ENCODE data around the gene CORIN. TPM values are rescaled to one million over a fixed set of nuclear protein-coding genes. Genes with fewer than 3 reads are reported as not detected.
A peak's percentile ranks its signal among the peaks of the same experiment; 100 is the strongest.

CORIN gene
- total RNA-seq, 1 experiment from 2014 or later = not detected

- Histone ChIP-seq H3K9me3 (ENCODE audit: low read depth, low read length, poor library complexity, severe bottlenecking) (no peaks in the 10 kb centered on the region), H3K4me3 (ENCODE audit: low read depth, low read length, poor library complexity, severe bottlenecking) (no peak overlapping the region), H3K4me1 (ENCODE audit: insufficient read depth, low read length, poor library complexity, severe bottlenecking) (no peaks in the 10 kb centered on the region), H3K36me3 (ENCODE audit: insufficient read depth, low read length, poor library complexity, severe bottlenecking) (no peaks in the 10 kb centered on the region), H3K27ac (ENCODE audit: low read depth, low read length, poor library complexity, severe bottlenecking) (no peak overlapping the region), H3K27me3 (replicated peaks; ENCODE audit: insufficient read depth, low read depth, low read length, poor library complexity) (no peaks in the 10 kb centered on the region)
- TF ChIP-seq EZH2 (IDR thresholded peaks at IDR 0.05; ENCODE audit: borderline replicate concordance, low read depth, low read length, poor library complexity, severe bottlenecking) (no peak), CTCF (conservative IDR thresholded peaks at IDR 0.05; ENCODE audit: low read depth, low read length) (no peak)
- intact Hi-C loops (cut with micrococcal nuclease; ENCODE audit: unreplicated experiment) = no loop called here
- no peak for DNase-seq (ENCODE audit: low spot score)
- ChIA-PET POLR2A (ENCODE audit: low non-redundant PET) (no interaction called here), CTCF (no interaction called here)
- BruUV-seq (replicated peaks) = no TSS peak
Measured at GRCh38 chr4:47856713-47857112, 18.8 kb upstream of the CORIN start.

- intact Hi-C loops (cut with micrococcal nuclease; ENCODE audit: unreplicated experiment) = no loop called here
- no peak overlapping the region for H3K4me3 ChIP-seq (ENCODE audit: low read depth, low read length, poor library complexity, severe bottlenecking)
- H3K9me3 ChIP-seq (ENCODE audit: low read depth, low read length, poor library complexity, severe bottlenecking) = no peaks in the 10 kb centered on the region
- no peaks in the 10 kb centered on the region for H3K36me3 ChIP-seq (ENCODE audit: insufficient read depth, low read length, poor library complexity, severe bottlenecking)
- H3K27me3 ChIP-seq (replicated peaks; ENCODE audit: insufficient read depth, low read depth, low read length, poor library complexity) = no peaks in the 10 kb centered on the region
- POLR2A ChIA-PET (ENCODE audit: low non-redundant PET) = no interaction called here
- no peak overlapping the region for H3K27ac ChIP-seq (ENCODE audit: low read depth, low read length, poor library complexity, severe bottlenecking)
- no peaks in the 10 kb centered on the region for H3K4me1 ChIP-seq (ENCODE audit: insufficient read depth, low read length, poor library complexity, severe bottlenecking)
- TF ChIP-seq EZH2 (IDR thresholded peaks at IDR 0.05; ENCODE audit: borderline replicate concordance, low read depth, low read length, poor library complexity, severe bottlenecking) (no peak), CTCF (conservative IDR thresholded peaks at IDR 0.05; ENCODE audit: low read depth, low read length) (no peak)
- CTCF ChIA-PET = no interaction called here
- no peak for DNase-seq (ENCODE audit: low spot score)
- BruUV-seq (replicated peaks) = no TSS peak
Measured at GRCh38 chr4:47855350-47855749, 17.5 kb upstream of the CORIN start.

GRCh38 chr4:47852136-47852535 is 14.3 kb upstream of the CORIN start:
- H3K27ac ChIP-seq (ENCODE audit: low read depth, low read length, poor library complexity, severe bottlenecking) = no peak overlapping the region
- H3K4me3 ChIP-seq (ENCODE audit: low read depth, low read length, poor library complexity, severe bottlenecking) = no peak overlapping the region
- TF ChIP-seq CTCF (conservative IDR thresholded peaks at IDR 0.05; ENCODE audit: low read depth, low read length) (no peak), EZH2 (IDR thresholded peaks at IDR 0.05; ENCODE audit: borderline replicate concordance, low read depth, low read length, poor library complexity, severe bottlenecking) (no peak)
- DNase-seq (ENCODE audit: low spot score) = peak; percentile 28
- BruUV-seq (replicated peaks) = no TSS peak
- no peaks in the 10 kb centered on the region for H3K4me1 ChIP-seq (ENCODE audit: insufficient read depth, low read length, poor library complexity, severe bottlenecking)
- H3K9me3 ChIP-seq (ENCODE audit: low read depth, low read length, poor library complexity, severe bottlenecking) = no peaks in the 10 kb centered on the region
- H3K36me3 ChIP-seq (ENCODE audit: insufficient read depth, low read length, poor library complexity, severe bottlenecking) = no peaks in the 10 kb centered on the region
- intact Hi-C loops (cut with micrococcal nuclease; ENCODE audit: unreplicated experiment) = no loop called here
- ChIA-PET CTCF (no interaction called here), POLR2A (ENCODE audit: low non-redundant PET) (interaction anchor here (0.6 kb wide), 1 partner anchor 7 kb away, joined by 8 read pairs; no protein-coding TSS in a partner anchor)
- no peaks in the 10 kb centered on the region for H3K27me3 ChIP-seq (replicated peaks; ENCODE audit: insufficient read depth, low read depth, low read length, poor library complexity)

Measured in A673 (cell line).